ENCODE data around the gene COLEC11. TPM values are rescaled to one million over a fixed set of nuclear protein-coding genes. Genes with fewer than 3 reads are reported as not detected.
"Not testable (repeated sequence)": the region's sequence is repeated elsewhere in the genome, so short reads cannot be mapped to it uniquely, and the experiment has no call there.

COLEC11 gene
- total RNA-seq, 4 donors from 2014 or later = 0.66 to 6.7 (median 1.6) TPM; not detected in 1

- H3K4me3 ChIP-seq = no peak overlapping the region
- H3K27ac ChIP-seq = peak overlapping the region in 2 of 4 donors; percentile 36 to 74
- WGBS, 2 donors = 66 to 68% methylated on average over 26 of the region's 26 CpGs
- H3K36me3 ChIP-seq = no peaks in the 10 kb centered on the region
- H3K9me3 ChIP-seq = no peaks in the 10 kb centered on the region
- peaks cover 0 to 21% (median 1%) of the 10 kb centered on the region in 4 donors for H3K4me1 ChIP-seq
- no peaks in the 10 kb centered on the region for H3K27me3 ChIP-seq
- TF ChIP-seq POLR2A (IDR thresholded peaks at IDR 0.05) (no peak), CTCF (IDR thresholded peaks at IDR 0.05) (no peak), EP300 (IDR thresholded peaks at IDR 0.05) (peak in 1 of 2 donors; percentile 9)
- peak in 1 of 2 donors; percentile 27 for DNase-seq (ENCODE audit: low spot score in 2 of 2)
Measured at GRCh38 chr2:3659447-3660432, 64.8 kb downstream of the COLEC11 start.

- not testable (repeated sequence) for H3K27ac ChIP-seq; DNase-seq (ENCODE audit: low spot score in 2 of 2); H3K9me3 ChIP-seq; H3K4me3 ChIP-seq; H3K27me3 ChIP-seq; H3K36me3 ChIP-seq
- WGBS, 2 donors = 92 to 93% methylated on average over 7 of the region's 7 CpGs
- H3K4me1 ChIP-seq = peaks cover 0 to 21% (median 1%) of the 10 kb centered on the region in 4 donors
Measured at GRCh38 chr2:3660640-3661039, 65.7 kb downstream of the COLEC11 start.

- Histone ChIP-seq H3K27ac (no peak overlapping the region), H3K4me1 (peaks cover 0 to 19% (median 1%) of the 10 kb centered on the region in 4 donors), H3K27me3 (no peaks in the 10 kb centered on the region), H3K36me3 (no peaks in the 10 kb centered on the region), H3K4me3 (no peak overlapping the region), H3K9me3 (no peaks in the 10 kb centered on the region)
- TF ChIP-seq CTCF (IDR thresholded peaks at IDR 0.05) (no peak), EP300 (IDR thresholded peaks at IDR 0.05) (no peak), POLR2A (IDR thresholded peaks at IDR 0.05) (no peak)
- no peak for DNase-seq (ENCODE audit: low spot score in 2 of 2)
- 83 to 85% methylated on average over 3 of the region's 3 CpGs for WGBS, 2 donors
Measured at GRCh38 chr2:3661149-3661660, 66.3 kb downstream of the COLEC11 start.

DNA sequence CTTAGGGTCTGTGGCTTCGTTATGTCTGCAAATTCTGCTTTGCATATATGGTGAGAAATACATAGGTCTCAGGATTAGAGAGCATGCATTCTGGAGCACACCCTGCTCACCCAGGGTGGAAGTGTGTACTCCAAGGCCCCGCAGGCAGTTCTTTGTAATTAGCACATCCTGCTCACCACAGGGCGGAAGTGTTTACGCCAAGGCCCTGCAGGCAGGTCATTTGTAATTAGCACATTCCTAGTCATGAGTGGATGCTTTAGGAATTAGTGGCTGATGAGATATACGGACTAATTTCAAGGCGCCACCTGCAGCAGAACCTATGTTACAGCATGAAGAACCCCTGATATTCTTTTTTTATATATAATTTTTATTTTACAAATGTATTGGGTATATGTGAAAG lies 67.3 kb downstream of the COLEC11 start:
- no peak for DNase-seq (ENCODE audit: low spot score in 2 of 2)
- TF ChIP-seq POLR2A (IDR thresholded peaks at IDR 0.05) (no peak), EP300 (IDR thresholded peaks at IDR 0.05) (no peak)
- peaks cover 0 to 12% (median 1%) of the 10 kb centered on the region in 4 donors for H3K4me1 ChIP-seq
- H3K9me3 ChIP-seq = no peaks in the 10 kb centered on the region
- WGBS, 2 donors = 84 to 86% methylated on average over 6 of the region's 6 CpGs
- H3K36me3 ChIP-seq = no peaks in the 10 kb centered on the region
- no peak overlapping the region for H3K27ac ChIP-seq
- no peak overlapping the region for H3K4me3 ChIP-seq
- H3K27me3 ChIP-seq = no peaks in the 10 kb centered on the region

- H3K27ac ChIP-seq = no peak overlapping the region
- no peaks in the 10 kb centered on the region for H3K27me3 ChIP-seq
- H3K36me3 ChIP-seq = no peaks in the 10 kb centered on the region
- TF ChIP-seq EP300 (IDR thresholded peaks at IDR 0.05) = no peak
- TF ChIP-seq POLR2A (IDR thresholded peaks at IDR 0.05) = no peak
- TF ChIP-seq CTCF (IDR thresholded peaks at IDR 0.05) = no peak
- peaks cover 0 to 10% (median 0%) of the 10 kb centered on the region in 4 donors for H3K4me1 ChIP-seq
- WGBS, 2 donors = 51 to 69% methylated on average over 3 of the region's 3 CpGs
- H3K9me3 ChIP-seq = no peaks in the 10 kb centered on the region
- DNase-seq (ENCODE audit: low spot score in 2 of 2) = no peak
- no peak overlapping the region for H3K4me3 ChIP-seq
Measured at GRCh38 chr2:3664118-3664517, 69.2 kb downstream of the COLEC11 start.

DNA sequence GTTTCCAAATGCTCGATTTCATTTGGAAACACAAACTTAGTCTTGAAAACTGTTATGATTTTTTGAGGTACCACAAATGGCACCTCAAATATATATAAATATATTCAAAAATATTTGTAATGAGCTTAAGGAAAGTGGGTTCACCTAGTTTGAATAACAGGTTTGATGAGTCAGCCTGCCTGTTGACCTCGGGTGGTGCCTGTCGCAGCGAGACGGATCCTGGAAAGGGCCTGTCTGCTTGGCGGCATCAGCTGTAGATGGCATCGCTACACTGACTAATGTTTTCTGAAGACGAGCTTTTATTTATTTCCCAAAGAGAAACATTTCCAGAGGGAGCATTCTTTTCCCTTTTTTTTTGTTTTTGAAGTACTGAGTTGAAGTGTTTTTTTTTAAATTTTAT lies 70.0 kb downstream of the COLEC11 start:
- Histone ChIP-seq H3K4me1 (peaks cover 0 to 2% (median 0%) of the 10 kb centered on the region in 4 donors), H3K27me3 (no peaks in the 10 kb centered on the region), H3K36me3 (no peaks in the 10 kb centered on the region), H3K4me3 (no peak overlapping the region), H3K27ac (no peak overlapping the region), H3K9me3 (no peaks in the 10 kb centered on the region)
- whole genome bisulfite sequencing, 2 donors = 82 to 84% methylated on average over 8 of the region's 8 CpGs
- DNase-seq (ENCODE audit: low spot score in 2 of 2) = no peak
- TF ChIP-seq CTCF (IDR thresholded peaks at IDR 0.05) (no peak), POLR2A (IDR thresholded peaks at IDR 0.05) (no peak), EP300 (IDR thresholded peaks at IDR 0.05) (no peak)
